ENCODE results near the gene IL36B. TPM values are rescaled to one million over a fixed set of nuclear protein-coding genes. Genes with fewer than 3 reads are reported as not detected.

The IL36B gene
- total RNA-seq, 1 donor from 2014 or later, result not detected

GRCh38 chr2:113038291-113038690 lies 14.4 kb downstream of the IL36B start:
- H3K4me1 ChIP-seq, result no peaks in the 10 kb centered on the region
- no peak overlapping the region for H3K27ac ChIP-seq
- intact Hi-C loops (cut with DNase I), result no loop called here
- DNase-seq, result no peak
- no peak overlapping the region for H3K4me3 ChIP-seq
- H3K9me3 ChIP-seq, result no peaks in the 10 kb centered on the region
- no peaks in the 10 kb centered on the region for H3K36me3 ChIP-seq
- TF ChIP-seq CTCF (IDR thresholded peaks at IDR 0.05), result no peak
- ATAC-seq, result no peak
- H3K27me3 ChIP-seq (ENCODE audit: low read depth), result peaks cover 4% of the 10 kb centered on the region

GRCh38 chr2:113036763-113037162 lies 15.9 kb downstream of the IL36B start:
- H3K36me3 ChIP-seq, result no peaks in the 10 kb centered on the region
- DNase-seq, result no peak
- no peak for ATAC-seq
- no peaks in the 10 kb centered on the region for H3K9me3 ChIP-seq
- no peaks in the 10 kb centered on the region for H3K4me1 ChIP-seq
- H3K4me3 ChIP-seq, result no peak overlapping the region
- no peak overlapping the region for H3K27ac ChIP-seq
- peaks cover 4% of the 10 kb centered on the region for H3K27me3 ChIP-seq (ENCODE audit: low read depth)
- intact Hi-C loops (cut with DNase I), result no loop called here
- no peak for TF ChIP-seq CTCF (IDR thresholded peaks at IDR 0.05)

- Histone ChIP-seq H3K36me3 (no peaks in the 10 kb centered on the region), H3K27me3 (ENCODE audit: low read depth) (peaks cover 4% of the 10 kb centered on the region), H3K27ac (no peak overlapping the region), H3K9me3 (no peaks in the 10 kb centered on the region), H3K4me3 (no peak overlapping the region), H3K4me1 (no peaks in the 10 kb centered on the region)
- TF ChIP-seq CTCF (IDR thresholded peaks at IDR 0.05), result no peak
- ATAC-seq (no peak), DNase-seq (no peak)
- intact Hi-C loops (cut with DNase I), result no loop called here
Measured at GRCh38 chr2:113034016-113034415, 18.7 kb downstream of the IL36B start.

- H3K27me3 ChIP-seq (ENCODE audit: low read depth), result peaks cover 4% of the 10 kb centered on the region
- H3K9me3 ChIP-seq, result no peaks in the 10 kb centered on the region
- H3K36me3 ChIP-seq, result no peaks in the 10 kb centered on the region
- no peak overlapping the region for H3K27ac ChIP-seq
- H3K4me3 ChIP-seq, result no peak overlapping the region
- no peak for TF ChIP-seq CTCF (IDR thresholded peaks at IDR 0.05)
- no peaks in the 10 kb centered on the region for H3K4me1 ChIP-seq
- ATAC-seq (no peak), DNase-seq (no peak)
- intact Hi-C loops (cut with DNase I), result no loop called here
Measured at GRCh38 chr2:113032737-113033136, 19.9 kb downstream of the IL36B start.

GRCh38 chr2:113028112-113028511 lies 24.6 kb downstream of the IL36B start:
- Histone ChIP-seq H3K27me3 (ENCODE audit: low read depth) (no peaks in the 10 kb centered on the region), H3K27ac (no peak overlapping the region), H3K4me1 (no peaks in the 10 kb centered on the region), H3K9me3 (no peaks in the 10 kb centered on the region), H3K36me3 (no peaks in the 10 kb centered on the region), H3K4me3 (no peak overlapping the region)
- ATAC-seq (no peak), DNase-seq (no peak)
- TF ChIP-seq CTCF (IDR thresholded peaks at IDR 0.05), result no peak
- intact Hi-C loops (cut with DNase I), result no loop called here

GRCh38 chr2:113027691-113028090 lies 25.0 kb downstream of the IL36B start:
- no peak for DNase-seq
- no peak overlapping the region for H3K27ac ChIP-seq
- H3K4me1 ChIP-seq, result no peaks in the 10 kb centered on the region
- intact Hi-C loops (cut with DNase I), result no loop called here
- H3K27me3 ChIP-seq (ENCODE audit: low read depth), result no peaks in the 10 kb centered on the region
- ATAC-seq, result no peak
- H3K36me3 ChIP-seq, result no peaks in the 10 kb centered on the region
- no peaks in the 10 kb centered on the region for H3K9me3 ChIP-seq
- H3K4me3 ChIP-seq, result no peak overlapping the region
- no peak for TF ChIP-seq CTCF (IDR thresholded peaks at IDR 0.05)
